Large intestine (tissue), 3 donors: ENCODE measurements around the gene PTPRQ. TPM values are rescaled to one million over a fixed set of nuclear protein-coding genes. Genes with fewer than 3 reads are reported as not detected.

Experiments used
- DNase-seq, 2 donors: peaks; one replicate each; pipeline versions ENCODE4 v3.0.0 to v3.0.0-alpha.2; 2013
- H3K27ac ChIP-seq: one replicate; pipeline ENCODE4 v1.5.1; 2013; ENCODE audit warnings: low read length
- H3K27me3 ChIP-seq: 2 replicates; pipeline ENCODE4 v1.6.1; 2013; ENCODE audit warnings: low read length; ENCODE audit not compliant: control insufficient read depth, insufficient read depth
- H3K36me3 ChIP-seq: 2 replicates; pipeline ENCODE4 v1.6.1; 2013; ENCODE audit warnings: low read length; ENCODE audit not compliant: control insufficient read depth, insufficient read depth
- H3K4me1 ChIP-seq: one replicate; pipeline ENCODE4 v1.6.1; 2013; ENCODE audit warnings: low read length; ENCODE audit not compliant: control insufficient read depth, insufficient read depth
- H3K4me3 ChIP-seq: one replicate; pipeline ENCODE4 v1.5.1; 2013; ENCODE audit warnings: low read length
- H3K9me3 ChIP-seq: one replicate; pipeline ENCODE4 v1.6.1; 2013; ENCODE audit warnings: mild to moderate bottlenecking, low read depth, low read length, moderate library complexity; ENCODE audit not compliant: control insufficient read depth
- WGBS: methylation state at CpG from one replicate; pipeline ENCODE4 v1.1.5; 2013; ENCODE audit warnings: low lambda C conversion rate; ENCODE audit not compliant: insufficient coverage; 5-methylcytosine and 5-hydroxymethylcytosine counted together
- polyA plus RNA-seq: library from polyadenylated mRNA; unstranded; fragments of 120-200 nt; gene quantifications from one replicate; pipeline ENCODE4 v1.2.1, GENCODE V29; 2013

Gene PTPRQ
- polyA plus RNA-seq, 1 donor, result 1.1 TPM

DNA sequence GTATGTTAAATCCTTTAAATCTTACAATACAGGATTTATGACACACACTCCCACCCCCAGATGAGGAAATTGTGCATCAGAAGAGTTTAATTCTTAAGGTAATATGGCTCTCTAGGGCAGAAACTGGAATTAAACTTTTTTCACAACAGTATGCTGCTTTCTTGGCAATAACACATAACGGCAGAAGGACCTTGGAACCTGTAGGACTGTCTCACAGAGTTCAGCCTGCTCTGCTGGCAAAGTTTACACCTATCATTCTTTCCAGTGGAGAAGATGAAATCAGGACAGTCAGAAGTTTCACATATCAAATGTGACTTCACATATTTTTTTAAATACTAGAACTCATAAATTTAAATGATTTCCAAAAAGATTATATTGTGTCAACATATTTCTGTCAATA lies 232.8 kb downstream of the PTPRQ start:
- Histone ChIP-seq H3K27ac (no peak overlapping the region), H3K4me1 (no peaks in the 10 kb centered on the region), H3K36me3 (no peaks in the 10 kb centered on the region), H3K27me3 (peaks cover 3% of the 10 kb centered on the region), H3K4me3 (no peak overlapping the region), H3K9me3 (no peaks in the 10 kb centered on the region)
- WGBS, result 60% methylated on average over 1 of the region's 1 CpG
- no peak for DNase-seq

DNA sequence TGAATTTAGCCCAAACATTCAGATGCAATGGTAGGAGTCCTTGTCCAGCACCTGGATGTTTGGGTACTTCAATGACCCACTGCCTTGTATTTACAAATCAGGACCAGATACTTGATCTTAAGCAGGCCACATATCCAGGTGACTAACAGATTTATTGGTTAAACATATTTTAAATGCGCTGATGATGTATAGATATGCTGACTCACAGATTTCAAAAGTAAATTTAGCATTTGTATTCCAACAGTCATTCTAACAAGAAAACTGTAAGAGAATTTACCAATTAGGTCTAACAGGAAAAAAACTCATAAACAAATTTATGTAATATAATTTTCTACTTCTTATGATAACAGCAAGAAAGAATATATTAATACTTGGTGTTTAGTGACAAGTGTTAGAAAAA lies 234.0 kb downstream of the PTPRQ start:
- Histone ChIP-seq H3K27ac (no peak overlapping the region), H3K4me1 (no peaks in the 10 kb centered on the region), H3K4me3 (no peak overlapping the region), H3K9me3 (no peaks in the 10 kb centered on the region), H3K36me3 (no peaks in the 10 kb centered on the region), H3K27me3 (peaks cover 3% of the 10 kb centered on the region)
- 100% methylated on average over 1 of the region's 1 CpG for whole genome bisulfite sequencing
- DNase-seq, result no peak

DNA sequence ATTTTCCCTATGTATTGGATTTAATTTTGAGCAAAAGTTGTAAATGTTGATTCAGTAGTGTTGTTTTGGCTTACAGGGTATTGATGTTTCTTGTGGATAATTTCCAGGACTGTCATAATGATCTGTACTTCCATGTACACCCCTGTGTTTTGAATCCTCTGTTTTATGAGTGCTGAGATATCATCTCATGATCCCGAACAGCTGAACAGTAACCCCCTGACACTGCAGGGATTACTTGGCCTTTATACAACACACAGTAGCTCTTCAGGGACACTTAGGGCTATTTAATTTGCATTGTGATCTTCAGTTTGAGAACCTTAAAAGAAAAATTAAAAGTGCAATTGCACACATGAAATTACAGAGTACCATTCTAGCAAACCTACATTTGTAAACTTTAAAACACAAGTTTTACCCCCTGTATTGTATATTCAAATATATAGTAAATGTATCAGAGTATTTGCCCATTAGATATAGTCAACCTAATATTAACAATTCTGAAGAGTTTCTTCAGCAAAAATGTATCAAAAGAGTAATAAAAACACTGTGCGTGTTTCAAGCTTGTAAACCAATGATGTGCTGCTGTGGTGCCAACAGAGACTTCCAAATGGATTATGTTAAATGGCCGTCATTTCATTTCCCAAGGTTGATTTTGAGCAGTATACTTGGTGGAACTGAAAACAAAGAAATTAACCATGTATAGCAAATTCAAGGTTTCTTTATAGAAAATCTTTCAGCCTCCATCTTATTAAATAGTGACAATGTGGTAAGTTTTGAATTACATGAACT lies 235.5 kb downstream of the PTPRQ start:
- H3K36me3 ChIP-seq, result no peaks in the 10 kb centered on the region
- WGBS, result 100% methylated on average over 2 of the region's 3 CpGs
- H3K27me3 ChIP-seq, result no peaks in the 10 kb centered on the region
- H3K4me1 ChIP-seq, result no peaks in the 10 kb centered on the region
- H3K4me3 ChIP-seq, result no peak overlapping the region
- no peak for DNase-seq
- no peak overlapping the region for H3K27ac ChIP-seq
- H3K9me3 ChIP-seq, result no peaks in the 10 kb centered on the region

DNA sequence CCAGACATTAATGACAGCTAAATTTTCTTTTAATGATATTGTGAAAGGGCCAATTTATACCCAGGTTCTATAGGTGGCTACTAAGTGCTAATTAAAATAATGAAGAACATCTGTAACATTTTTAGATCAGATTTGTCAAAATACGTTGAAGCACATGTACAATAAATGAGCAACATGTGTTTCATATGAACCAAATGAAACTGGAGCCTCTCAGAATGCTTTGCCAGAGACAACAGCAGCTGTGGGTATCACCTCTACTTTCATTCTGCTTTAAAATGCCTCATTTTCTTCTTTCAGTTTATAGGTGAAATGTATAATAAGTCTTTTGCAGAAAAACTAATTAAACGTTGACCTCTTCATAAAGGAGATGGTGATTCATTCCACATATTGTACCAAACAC lies 237.3 kb downstream of the PTPRQ start:
- DNase-seq, result no peak
- no peaks in the 10 kb centered on the region for H3K27me3 ChIP-seq
- WGBS, result 83% methylated on average over 1 of the region's 2 CpGs

DNA sequence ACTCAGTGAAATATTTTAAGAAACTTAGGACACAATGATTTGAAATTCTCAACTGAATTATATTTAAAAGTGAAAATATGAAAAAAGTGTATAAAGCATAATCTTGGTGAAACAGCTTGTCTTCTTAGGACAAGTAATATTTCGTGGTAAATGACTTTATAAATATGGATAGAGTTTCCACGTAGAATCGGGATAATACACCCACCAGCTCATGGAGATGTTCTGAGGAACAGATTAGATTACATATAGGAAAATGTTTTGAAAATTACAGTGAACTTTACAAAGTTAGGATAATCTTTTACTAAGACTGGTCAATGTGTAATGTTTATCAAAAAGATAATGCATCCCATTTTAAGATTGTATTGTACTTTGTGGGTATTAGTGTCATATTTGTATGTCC lies 237.8 kb downstream of the PTPRQ start:
- no peaks in the 10 kb centered on the region for H3K36me3 ChIP-seq
- 91% methylated on average over 3 of the region's 3 CpGs for WGBS
- no peaks in the 10 kb centered on the region for H3K4me1 ChIP-seq
- H3K9me3 ChIP-seq, result no peaks in the 10 kb centered on the region
- no peak overlapping the region for H3K4me3 ChIP-seq
- H3K27ac ChIP-seq, result no peak overlapping the region
- no peaks in the 10 kb centered on the region for H3K27me3 ChIP-seq
- no peak for DNase-seq

More for the DNA sequence above, 237.3 kb downstream of the PTPRQ start:
- Histone ChIP-seq H3K27ac (no peak overlapping the region), H3K9me3 (no peaks in the 10 kb centered on the region), H3K36me3 (no peaks in the 10 kb centered on the region), H3K4me1 (no peaks in the 10 kb centered on the region), H3K4me3 (no peak overlapping the region)

DNA sequence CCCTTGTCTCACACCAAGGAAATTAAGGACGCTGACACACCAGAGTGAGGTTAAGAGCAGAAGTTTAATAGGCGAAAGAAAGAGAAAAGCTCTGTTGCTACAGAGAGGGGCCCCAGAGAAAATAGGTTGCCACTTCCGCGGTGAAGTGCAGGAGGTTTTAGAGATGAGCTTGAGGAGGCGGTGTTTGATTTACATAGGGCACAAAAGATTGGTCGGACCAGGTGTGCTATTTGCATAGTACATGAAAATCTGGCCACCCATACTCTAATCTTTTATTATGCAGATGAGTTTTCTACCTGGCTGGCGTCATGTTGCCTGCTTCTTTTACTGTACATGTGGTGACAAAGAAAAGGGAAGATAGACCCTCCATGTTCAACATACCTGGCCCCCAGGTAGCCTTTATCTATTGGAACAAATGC lies 240.1 kb downstream of the PTPRQ start:
- H3K36me3 ChIP-seq, result no peaks in the 10 kb centered on the region
- WGBS, result 30% methylated on average over 2 of the region's 7 CpGs
- H3K9me3 ChIP-seq, result no peaks in the 10 kb centered on the region
- DNase-seq, result peak; percentile 12 to 49
- H3K4me3 ChIP-seq, result no peak overlapping the region
- H3K27ac ChIP-seq, result no peak overlapping the region
- no peaks in the 10 kb centered on the region for H3K4me1 ChIP-seq
- H3K27me3 ChIP-seq, result no peaks in the 10 kb centered on the region

DNA sequence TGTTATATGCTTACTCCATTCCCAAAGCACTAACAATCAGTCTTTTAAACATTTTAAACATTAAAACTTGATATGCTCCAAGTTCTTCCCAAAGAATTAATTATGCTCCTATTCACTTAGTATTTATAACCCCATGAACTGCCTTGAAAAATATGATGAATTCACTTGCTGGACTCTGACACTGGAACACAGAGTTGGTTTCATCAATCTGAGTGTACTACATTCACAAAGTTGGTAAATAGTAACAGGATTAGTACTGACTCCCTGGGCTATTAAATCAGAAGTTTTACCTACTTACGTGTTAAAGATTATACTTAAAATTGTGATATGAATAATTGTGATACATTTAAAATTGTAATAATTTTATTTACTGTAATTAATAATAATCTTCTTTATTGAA lies 246.1 kb downstream of the PTPRQ start:
- Histone ChIP-seq H3K27me3 (no peaks in the 10 kb centered on the region), H3K4me1 (no peaks in the 10 kb centered on the region), H3K27ac (no peak overlapping the region), H3K4me3 (no peak overlapping the region), H3K9me3 (no peaks in the 10 kb centered on the region), H3K36me3 (no peaks in the 10 kb centered on the region)
- WGBS, result 50% methylated on average over 1 of the region's 1 CpG
- no peak for DNase-seq

DNA sequence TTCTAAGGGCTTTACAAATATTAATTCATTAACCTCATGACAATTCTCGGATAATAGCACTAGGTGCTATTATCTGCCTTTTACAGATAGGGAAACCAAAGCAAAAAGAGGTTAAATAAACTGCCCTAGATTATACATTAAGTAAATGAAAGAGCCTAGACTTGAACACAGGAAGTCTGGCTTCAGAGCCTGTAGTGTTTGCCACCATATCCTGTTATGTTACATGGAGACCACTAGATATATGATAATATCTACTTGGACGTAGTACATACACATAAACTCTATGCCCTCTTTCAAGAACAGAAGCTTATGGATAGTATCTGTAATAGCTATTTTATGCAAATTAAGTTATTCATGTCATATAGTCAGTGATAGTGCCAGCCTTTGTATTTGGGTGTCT lies 246.5 kb downstream of the PTPRQ start:
- H3K36me3 ChIP-seq, result no peaks in the 10 kb centered on the region
- 71% methylated on average over 1 of the region's 2 CpGs for WGBS
- H3K4me1 ChIP-seq, result no peaks in the 10 kb centered on the region
- H3K27me3 ChIP-seq, result no peaks in the 10 kb centered on the region
- H3K9me3 ChIP-seq, result no peaks in the 10 kb centered on the region
- H3K27ac ChIP-seq, result no peak overlapping the region
- H3K4me3 ChIP-seq, result no peak overlapping the region
- DNase-seq, result no peak

DNA sequence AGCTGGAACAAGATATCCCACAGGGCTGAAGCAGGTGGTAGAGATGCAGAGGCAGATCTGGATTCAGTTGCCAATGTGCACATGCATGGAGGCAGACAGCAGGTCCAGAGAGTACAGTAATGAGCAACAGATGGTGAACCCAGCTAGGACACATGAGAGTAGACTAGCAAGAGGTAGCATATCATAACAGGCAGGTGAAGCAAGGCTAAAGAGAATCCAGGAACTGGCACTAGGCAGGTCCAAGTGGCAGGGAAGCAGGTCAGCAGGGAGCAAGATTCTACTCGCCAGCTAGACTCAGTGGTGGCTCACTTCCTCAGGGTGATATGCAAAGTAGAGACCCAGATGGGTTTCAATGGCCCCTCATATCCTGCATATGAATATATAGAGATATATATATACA lies 248.1 kb downstream of the PTPRQ start:
- no peaks in the 10 kb centered on the region for H3K9me3 ChIP-seq
- no peak for DNase-seq
- WGBS, result no CpG with 5 or more reads among the region's 1 CpG
- no peak overlapping the region for H3K4me3 ChIP-seq
- H3K27me3 ChIP-seq, result no peaks in the 10 kb centered on the region
- no peaks in the 10 kb centered on the region for H3K36me3 ChIP-seq
- peaks cover 4% of the 10 kb centered on the region for H3K4me1 ChIP-seq
- no peak overlapping the region for H3K27ac ChIP-seq

DNA sequence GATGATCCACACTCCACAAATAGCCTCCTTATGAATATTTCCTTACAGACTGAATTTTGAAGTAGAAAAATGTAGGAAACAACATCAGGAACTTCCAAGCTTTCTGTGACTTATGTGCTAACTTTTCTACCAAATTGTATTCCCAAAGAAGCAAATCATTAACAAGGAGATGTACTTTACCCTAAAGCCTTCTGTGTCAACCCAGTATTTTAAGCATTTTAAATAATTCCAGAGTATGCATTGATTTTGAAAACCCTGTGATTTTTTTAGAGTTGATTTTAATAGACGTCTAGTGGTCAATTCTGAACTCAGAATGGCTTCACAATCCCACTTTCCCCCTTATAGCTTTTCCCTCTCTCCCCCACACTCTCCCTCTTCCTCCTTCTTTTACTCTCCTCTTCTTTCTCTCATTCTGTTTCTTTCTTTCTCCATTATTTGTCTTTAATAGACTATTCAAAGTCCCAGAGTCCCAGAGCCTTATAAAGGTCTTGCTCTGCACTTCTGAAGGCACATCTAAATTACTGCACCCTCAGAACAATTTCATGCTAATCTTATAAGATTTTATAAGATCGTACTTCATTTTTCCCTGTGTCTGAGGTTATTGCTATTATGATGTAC lies 253.3 kb downstream of the PTPRQ start:
- no peak overlapping the region for H3K4me3 ChIP-seq
- WGBS, result 31% methylated on average over 2 of the region's 2 CpGs
- H3K36me3 ChIP-seq, result no peaks in the 10 kb centered on the region
- peaks cover 4% of the 10 kb centered on the region for H3K4me1 ChIP-seq
- DNase-seq, result no peak
- no peaks in the 10 kb centered on the region for H3K9me3 ChIP-seq
- no peaks in the 10 kb centered on the region for H3K27me3 ChIP-seq
- no peak overlapping the region for H3K27ac ChIP-seq

DNA sequence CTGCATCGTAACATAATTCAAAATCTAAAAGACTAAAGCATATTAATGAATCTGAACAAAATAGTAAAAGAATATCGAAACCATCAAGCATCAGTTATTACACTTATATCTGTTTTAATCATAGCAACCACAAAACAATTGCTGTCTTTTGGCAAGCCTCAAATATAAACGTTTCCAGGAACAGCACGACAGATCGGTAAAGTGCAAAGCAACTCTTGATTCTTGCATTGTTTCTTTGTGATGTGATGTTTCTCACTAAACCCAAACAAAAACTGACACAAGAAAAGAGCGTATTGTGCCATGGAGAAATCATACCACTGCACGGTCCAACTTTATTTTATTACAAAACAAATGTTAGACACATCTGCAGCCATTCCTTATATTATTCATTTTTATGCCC lies 254.2 kb downstream of the PTPRQ start:
- H3K27me3 ChIP-seq, result no peaks in the 10 kb centered on the region
- no peaks in the 10 kb centered on the region for H3K9me3 ChIP-seq
- peaks cover 4% of the 10 kb centered on the region for H3K4me1 ChIP-seq
- H3K4me3 ChIP-seq, result no peak overlapping the region
- no peak for DNase-seq
- H3K36me3 ChIP-seq, result no peaks in the 10 kb centered on the region
- H3K27ac ChIP-seq, result no peak overlapping the region
- WGBS, result 100% methylated on average over 2 of the region's 7 CpGs
